ENCODE data around the gene CCDC127. TPM values are rescaled to one million over a fixed set of nuclear protein-coding genes. Genes with fewer than 3 reads are reported as not detected.

CCDC127 gene
- total RNA-seq, 1 experiment from 2014 or later, result 2.6 TPM

GRCh38 chr5:160921-161802 is 56.8 kb downstream of the CCDC127 start:
- no peaks in the 10 kb centered on the region for H3K9me3 ChIP-seq (ENCODE audit: low read length)
- no peak overlapping the region for H3K4me2 ChIP-seq (ENCODE audit: low read depth, low read length, poor library complexity, severe bottlenecking)
- H3K9me2 ChIP-seq (replicated peaks; ENCODE audit: insufficient read depth, low read length), result no peaks in the 10 kb centered on the region
- DNase-seq, result no peak
- no peaks in the 10 kb centered on the region for H4K20me1 ChIP-seq (ENCODE audit: insufficient read depth, low read depth, low read length)
- no peak overlapping the region for H2AFZ ChIP-seq (ENCODE audit: low read length)
- no peak overlapping the region for H3K4me3 ChIP-seq (ENCODE audit: low read length)
- no peaks in the 10 kb centered on the region for H3K36me3 ChIP-seq (ENCODE audit: insufficient read depth, low read length)
- H3K9ac ChIP-seq (ENCODE audit: low read length), result no peak overlapping the region
- H3K27ac ChIP-seq (ENCODE audit: low read length), result no peak overlapping the region
- no peaks in the 10 kb centered on the region for H3K79me2 ChIP-seq (ENCODE audit: low read length)
- H3K27me3 ChIP-seq (ENCODE audit: low read length), result no peaks in the 10 kb centered on the region
- H3K4me1 ChIP-seq (ENCODE audit: low read length), result no peaks in the 10 kb centered on the region

- H3K27me3 ChIP-seq (ENCODE audit: low read length), result no peaks in the 10 kb centered on the region
- H4K20me1 ChIP-seq (ENCODE audit: insufficient read depth, low read depth, low read length), result no peaks in the 10 kb centered on the region
- no peaks in the 10 kb centered on the region for H3K9me3 ChIP-seq (ENCODE audit: low read length)
- H2AFZ ChIP-seq (ENCODE audit: low read length), result no peak overlapping the region
- no peak for DNase-seq
- H3K27ac ChIP-seq (ENCODE audit: low read length), result no peak overlapping the region
- no peaks in the 10 kb centered on the region for H3K36me3 ChIP-seq (ENCODE audit: insufficient read depth, low read length)
- H3K4me2 ChIP-seq (ENCODE audit: low read depth, low read length, poor library complexity, severe bottlenecking), result no peak overlapping the region
- no peaks in the 10 kb centered on the region for H3K9me2 ChIP-seq (replicated peaks; ENCODE audit: insufficient read depth, low read length)
- no peaks in the 10 kb centered on the region for H3K79me2 ChIP-seq (ENCODE audit: low read length)
- H3K9ac ChIP-seq (ENCODE audit: low read length), result no peak overlapping the region
- H3K4me1 ChIP-seq (ENCODE audit: low read length), result no peaks in the 10 kb centered on the region
- no peak overlapping the region for H3K4me3 ChIP-seq (ENCODE audit: low read length)
These were observed 57.8 kb downstream of the CCDC127 start for GRCh38 chr5:160173-160510.

DNA sequence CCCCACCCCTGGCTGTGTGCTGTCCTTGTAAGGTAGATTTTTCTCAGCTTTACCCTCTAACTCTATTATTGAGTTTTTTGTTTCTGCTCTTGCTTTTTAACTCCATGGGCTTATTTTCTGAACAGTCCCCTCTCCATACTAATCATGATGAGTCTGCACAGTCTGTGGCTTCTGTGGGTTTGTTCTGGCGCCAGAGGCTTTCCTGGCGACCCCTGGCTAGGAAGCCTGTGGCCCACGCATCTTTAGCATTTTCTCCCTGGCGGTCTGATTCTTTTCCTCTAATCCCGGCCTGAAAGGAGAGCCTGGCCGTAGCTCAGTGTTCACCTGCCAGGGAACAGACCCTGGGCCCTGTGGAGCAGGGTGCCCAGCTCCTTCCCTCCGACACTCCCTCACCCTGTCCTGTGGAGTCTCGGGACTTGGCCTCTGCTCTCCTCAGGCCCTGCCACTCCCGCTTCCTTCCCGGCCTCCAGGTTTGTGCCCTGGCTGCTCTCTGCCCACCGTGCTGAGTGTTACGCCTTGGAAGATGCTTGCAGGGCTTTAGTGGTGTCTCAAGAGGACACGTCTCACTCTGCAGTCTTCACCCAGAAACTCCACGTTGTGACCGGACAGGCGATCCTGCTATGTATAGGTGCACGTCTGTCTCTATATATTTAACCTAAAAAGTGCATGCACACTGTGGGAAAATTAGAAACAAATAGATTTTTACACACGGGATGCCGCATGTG is 58.3 kb downstream of the CCDC127 start:
- Histone ChIP-seq H3K27ac (ENCODE audit: low read length) (no peak overlapping the region), H3K9ac (ENCODE audit: low read length) (no peak overlapping the region), H3K79me2 (ENCODE audit: low read length) (no peaks in the 10 kb centered on the region), H3K4me3 (ENCODE audit: low read length) (no peak overlapping the region), H3K9me3 (ENCODE audit: low read length) (no peaks in the 10 kb centered on the region), H3K9me2 (replicated peaks; ENCODE audit: insufficient read depth, low read length) (no peaks in the 10 kb centered on the region), H4K20me1 (ENCODE audit: insufficient read depth, low read depth, low read length) (no peaks in the 10 kb centered on the region), H3K36me3 (ENCODE audit: insufficient read depth, low read length) (no peaks in the 10 kb centered on the region), H3K4me2 (ENCODE audit: low read depth, low read length, poor library complexity, severe bottlenecking) (no peak overlapping the region), H3K27me3 (ENCODE audit: low read length) (no peaks in the 10 kb centered on the region), H3K4me1 (ENCODE audit: low read length) (no peaks in the 10 kb centered on the region), H2AFZ (ENCODE audit: low read length) (no peak overlapping the region)
- DNase-seq, result no peak

GRCh38 chr5:158807-159447 is 59.0 kb downstream of the CCDC127 start:
- Histone ChIP-seq H3K79me2 (ENCODE audit: low read length) (no peaks in the 10 kb centered on the region), H4K20me1 (ENCODE audit: insufficient read depth, low read depth, low read length) (no peaks in the 10 kb centered on the region), H3K9ac (ENCODE audit: low read length) (no peak overlapping the region), H3K27ac (ENCODE audit: low read length) (no peak overlapping the region), H3K27me3 (ENCODE audit: low read length) (no peaks in the 10 kb centered on the region), H3K9me3 (ENCODE audit: low read length) (no peaks in the 10 kb centered on the region), H2AFZ (ENCODE audit: low read length) (no peak overlapping the region), H3K4me2 (ENCODE audit: low read depth, low read length, poor library complexity, severe bottlenecking) (no peak overlapping the region), H3K9me2 (replicated peaks; ENCODE audit: insufficient read depth, low read length) (no peaks in the 10 kb centered on the region), H3K36me3 (ENCODE audit: insufficient read depth, low read length) (no peaks in the 10 kb centered on the region), H3K4me1 (ENCODE audit: low read length) (no peaks in the 10 kb centered on the region), H3K4me3 (ENCODE audit: low read length) (no peak overlapping the region)
- DNase-seq, result no peak

DNA sequence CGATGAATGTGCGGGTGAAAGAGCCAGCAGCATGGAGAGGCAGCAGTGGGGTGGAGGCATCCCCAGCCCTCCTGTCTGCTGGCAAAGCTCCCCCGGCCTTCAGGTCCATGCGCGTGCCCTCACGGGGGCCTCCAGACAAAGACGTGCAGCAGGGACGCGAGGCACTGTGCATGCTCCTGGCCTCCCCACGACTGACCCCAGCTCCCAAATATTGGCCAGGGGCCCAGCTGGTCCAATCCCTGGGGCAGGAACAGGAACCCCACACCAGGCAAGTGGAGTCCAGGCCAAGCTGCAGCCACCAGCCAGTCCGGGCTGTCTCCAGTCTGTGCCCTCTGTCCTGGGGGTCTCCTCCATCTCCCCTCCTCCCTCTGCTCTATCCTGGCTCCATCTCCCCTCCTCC is 60.2 kb downstream of the CCDC127 start:
- Histone ChIP-seq H3K27me3 (ENCODE audit: low read length) (no peaks in the 10 kb centered on the region), H3K4me3 (ENCODE audit: low read length) (no peak overlapping the region), H3K4me1 (ENCODE audit: low read length) (no peaks in the 10 kb centered on the region), H2AFZ (ENCODE audit: low read length) (no peak overlapping the region), H3K9me2 (replicated peaks; ENCODE audit: insufficient read depth, low read length) (no peaks in the 10 kb centered on the region), H3K79me2 (ENCODE audit: low read length) (no peaks in the 10 kb centered on the region), H3K4me2 (ENCODE audit: low read depth, low read length, poor library complexity, severe bottlenecking) (no peak overlapping the region), H3K9ac (ENCODE audit: low read length) (no peak overlapping the region), H3K36me3 (ENCODE audit: insufficient read depth, low read length) (no peaks in the 10 kb centered on the region), H4K20me1 (ENCODE audit: insufficient read depth, low read depth, low read length) (no peaks in the 10 kb centered on the region), H3K27ac (ENCODE audit: low read length) (no peak overlapping the region), H3K9me3 (ENCODE audit: low read length) (no peaks in the 10 kb centered on the region)
- no peak for DNase-seq

DNA sequence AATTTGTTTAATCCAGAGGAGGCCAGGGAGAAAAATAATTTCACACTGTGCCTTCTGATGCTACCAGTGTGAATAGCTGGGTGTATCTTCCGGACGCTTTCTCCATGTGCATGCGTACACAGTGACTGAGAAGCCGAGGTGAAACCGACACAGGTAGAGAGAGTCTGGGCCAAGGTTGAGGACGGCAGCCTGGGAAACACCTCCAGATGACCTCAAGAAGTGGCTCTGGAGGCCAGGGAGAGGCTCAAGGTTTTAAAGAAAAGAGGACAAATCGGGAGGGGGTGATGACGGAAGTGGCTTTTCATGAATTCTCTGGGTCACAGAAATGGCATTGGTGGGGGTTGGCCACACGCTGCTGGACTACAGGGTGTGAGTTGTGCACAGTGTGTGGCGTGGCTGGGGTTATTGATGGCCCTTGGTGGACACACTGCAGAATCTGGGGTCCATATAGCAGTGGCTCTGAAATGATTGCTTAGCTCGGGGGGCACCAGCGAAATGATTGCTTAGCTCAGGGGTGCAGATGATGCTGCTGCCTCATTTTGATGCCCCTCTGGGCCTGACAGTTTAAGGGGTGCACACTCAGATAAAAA is 60.7 kb downstream of the CCDC127 start:
- no peak for DNase-seq
- H3K4me2 ChIP-seq (ENCODE audit: low read depth, low read length, poor library complexity, severe bottlenecking), result no peak overlapping the region
- no peak overlapping the region for H3K9ac ChIP-seq (ENCODE audit: low read length)
- H3K4me3 ChIP-seq (ENCODE audit: low read length), result no peak overlapping the region
- no peaks in the 10 kb centered on the region for H3K36me3 ChIP-seq (ENCODE audit: insufficient read depth, low read length)
- no peaks in the 10 kb centered on the region for H3K9me2 ChIP-seq (replicated peaks; ENCODE audit: insufficient read depth, low read length)
- no peaks in the 10 kb centered on the region for H3K4me1 ChIP-seq (ENCODE audit: low read length)
- no peaks in the 10 kb centered on the region for H3K9me3 ChIP-seq (ENCODE audit: low read length)
- no peaks in the 10 kb centered on the region for H3K27me3 ChIP-seq (ENCODE audit: low read length)
- H3K79me2 ChIP-seq (ENCODE audit: low read length), result no peaks in the 10 kb centered on the region
- H2AFZ ChIP-seq (ENCODE audit: low read length), result no peak overlapping the region
- H3K27ac ChIP-seq (ENCODE audit: low read length), result no peak overlapping the region
- H4K20me1 ChIP-seq (ENCODE audit: insufficient read depth, low read depth, low read length), result no peaks in the 10 kb centered on the region

GRCh38 chr5:156411-157072 is 61.4 kb downstream of the CCDC127 start:
- no peaks in the 10 kb centered on the region for H3K79me2 ChIP-seq (ENCODE audit: low read length)
- no peak overlapping the region for H3K4me2 ChIP-seq (ENCODE audit: low read depth, low read length, poor library complexity, severe bottlenecking)
- no peaks in the 10 kb centered on the region for H4K20me1 ChIP-seq (ENCODE audit: insufficient read depth, low read depth, low read length)
- no peaks in the 10 kb centered on the region for H3K4me1 ChIP-seq (ENCODE audit: low read length)
- no peak for DNase-seq
- H3K9ac ChIP-seq (ENCODE audit: low read length), result no peak overlapping the region
- no peaks in the 10 kb centered on the region for H3K36me3 ChIP-seq (ENCODE audit: insufficient read depth, low read length)
- H3K4me3 ChIP-seq (ENCODE audit: low read length), result no peak overlapping the region
- H3K27me3 ChIP-seq (ENCODE audit: low read length), result no peaks in the 10 kb centered on the region
- H3K9me3 ChIP-seq (ENCODE audit: low read length), result no peaks in the 10 kb centered on the region
- H3K27ac ChIP-seq (ENCODE audit: low read length), result no peak overlapping the region
- H2AFZ ChIP-seq (ENCODE audit: low read length), result no peak overlapping the region
- no peaks in the 10 kb centered on the region for H3K9me2 ChIP-seq (replicated peaks; ENCODE audit: insufficient read depth, low read length)

Data from Karpas-422 (cell line).